ENCODE data around the gene LMOD3.

The LMOD3 gene

GRCh38 chr3:69088063-69088462 lies 34.3 kb downstream of the LMOD3 start:
- FAIRE-seq (peak; percentile 64), DNase-seq (ENCODE audit: insufficient read length, low spot score) (no peak)
- no peak for TF ChIP-seq PAX5 (IDR thresholded peaks at IDR 0.05; ENCODE audit: insufficient read depth, low read length, severe bottlenecking)
- TF ChIP-seq POLR2AphosphoS5 (IDR thresholded peaks at IDR 0.05; ENCODE audit: low read depth, low read length), result no peak
- TF ChIP-seq SPI1 (IDR thresholded peaks at IDR 0.05; ENCODE audit: low read depth, low read length), result no peak
- no peak for TF ChIP-seq POU2F2 (IDR thresholded peaks at IDR 0.05; ENCODE audit: low read depth, low read length)
- no peak for TF ChIP-seq POLR2A (IDR thresholded peaks at IDR 0.05; ENCODE audit: low read depth, low read length)
- TF ChIP-seq TAF1 (IDR thresholded peaks at IDR 0.05; ENCODE audit: low read depth, low read length), result no peak

GRCh38 chr3:69087030-69087791 lies 35.2 kb downstream of the LMOD3 start:
- no peak for TF ChIP-seq SPI1 (IDR thresholded peaks at IDR 0.05; ENCODE audit: low read depth, low read length)
- TF ChIP-seq POLR2AphosphoS5 (IDR thresholded peaks at IDR 0.05; ENCODE audit: low read depth, low read length), result no peak
- no peak for TF ChIP-seq TAF1 (IDR thresholded peaks at IDR 0.05; ENCODE audit: low read depth, low read length)
- no peak for TF ChIP-seq POLR2A (IDR thresholded peaks at IDR 0.05; ENCODE audit: low read depth, low read length)
- no peak for TF ChIP-seq POU2F2 (IDR thresholded peaks at IDR 0.05; ENCODE audit: low read depth, low read length)
- no peak for TF ChIP-seq PAX5 (IDR thresholded peaks at IDR 0.05; ENCODE audit: insufficient read depth, low read length, severe bottlenecking)
- FAIRE-seq (no peak), DNase-seq (ENCODE audit: insufficient read length, low spot score) (no peak)

GRCh38 chr3:69085833-69086722 lies 36.3 kb downstream of the LMOD3 start:
- DNase-seq (ENCODE audit: insufficient read length, low spot score) (no peak), FAIRE-seq (peak; percentile 80)
- TF ChIP-seq TAF1 (IDR thresholded peaks at IDR 0.05; ENCODE audit: low read depth, low read length), result no peak
- TF ChIP-seq PAX5 (IDR thresholded peaks at IDR 0.05; ENCODE audit: insufficient read depth, low read length, severe bottlenecking), result no peak
- no peak for TF ChIP-seq SPI1 (IDR thresholded peaks at IDR 0.05; ENCODE audit: low read depth, low read length)
- no peak for TF ChIP-seq POLR2A (IDR thresholded peaks at IDR 0.05; ENCODE audit: low read depth, low read length)

- TF ChIP-seq POLR2AphosphoS5 (IDR thresholded peaks at IDR 0.05; ENCODE audit: low read depth, low read length) (no peak), SPI1 (IDR thresholded peaks at IDR 0.05; ENCODE audit: low read depth, low read length) (no peak), POU2F2 (IDR thresholded peaks at IDR 0.05; ENCODE audit: low read depth, low read length) (no peak), POLR2A (IDR thresholded peaks at IDR 0.05; ENCODE audit: low read depth, low read length) (no peak), TAF1 (IDR thresholded peaks at IDR 0.05; ENCODE audit: low read depth, low read length) (no peak), PAX5 (IDR thresholded peaks at IDR 0.05; ENCODE audit: insufficient read depth, low read length, severe bottlenecking) (no peak)
- FAIRE-seq (no peak), DNase-seq (ENCODE audit: insufficient read length, low spot score) (no peak)
These were observed 37.1 kb downstream of the LMOD3 start for GRCh38 chr3:69085168-69085832.

GRCh38 chr3:69084326-69085167 lies 37.8 kb downstream of the LMOD3 start, which contains the start of gene ARL6IP5:
Gene ARL6IP5 (plus strand): TSS chr3:69084937. CDS start chr3:69085048, 111 bp downstream.
- TF ChIP-seq TAF1 (IDR thresholded peaks at IDR 0.05; ENCODE audit: low read depth, low read length) (peak; percentile 58; the same call in 1 of the 2 replicates), POLR2AphosphoS5 (IDR thresholded peaks at IDR 0.05; ENCODE audit: low read depth, low read length) (0 out of 2 replicates have a peak, but pooled peaks have one; percentile 36), PAX5 (IDR thresholded peaks at IDR 0.05; ENCODE audit: insufficient read depth, low read length, severe bottlenecking) (no peak), POLR2A (IDR thresholded peaks at IDR 0.05; ENCODE audit: low read depth, low read length) (0 out of 2 replicates have a peak, but pooled peaks have one; percentile 47), SPI1 (IDR thresholded peaks at IDR 0.05; ENCODE audit: low read depth, low read length) (peak; percentile 49), POU2F2 (IDR thresholded peaks at IDR 0.05; ENCODE audit: low read depth, low read length) (peak; percentile 77; the same call in 1 of the 2 replicates)
- no peak for DNase-seq (ENCODE audit: insufficient read length, low spot score)
- FAIRE-seq, result peak; percentile 85

- DNase-seq (ENCODE audit: insufficient read length, low spot score) (no peak), FAIRE-seq (peak; percentile 69)
- TF ChIP-seq POLR2A (IDR thresholded peaks at IDR 0.05; ENCODE audit: low read depth, low read length), result peak; percentile 34; the same call in 1 of the 2 replicates
- TF ChIP-seq POU2F2 (IDR thresholded peaks at IDR 0.05; ENCODE audit: low read depth, low read length), result peak; percentile 60; the same call in 1 of the 2 replicates
- TF ChIP-seq SPI1 (IDR thresholded peaks at IDR 0.05; ENCODE audit: low read depth, low read length), result peak; percentile 54
- TF ChIP-seq POLR2AphosphoS5 (IDR thresholded peaks at IDR 0.05; ENCODE audit: low read depth, low read length), result peak; percentile 60; the same call in 1 of the 2 replicates
- no peak for TF ChIP-seq PAX5 (IDR thresholded peaks at IDR 0.05; ENCODE audit: insufficient read depth, low read length, severe bottlenecking)
- TF ChIP-seq TAF1 (IDR thresholded peaks at IDR 0.05; ENCODE audit: low read depth, low read length), result peak; percentile 29; the same call in 1 of the 2 replicates
These were observed 39.6 kb downstream of the LMOD3 start for GRCh38 chr3:69082805-69083204.

GRCh38 chr3:69082361-69082760 lies 40.0 kb downstream of the LMOD3 start:
- no peak for TF ChIP-seq SPI1 (IDR thresholded peaks at IDR 0.05; ENCODE audit: low read depth, low read length)
- TF ChIP-seq POU2F2 (IDR thresholded peaks at IDR 0.05; ENCODE audit: low read depth, low read length), result no peak
- TF ChIP-seq POLR2AphosphoS5 (IDR thresholded peaks at IDR 0.05; ENCODE audit: low read depth, low read length), result no peak
- no peak for TF ChIP-seq TAF1 (IDR thresholded peaks at IDR 0.05; ENCODE audit: low read depth, low read length)
- TF ChIP-seq PAX5 (IDR thresholded peaks at IDR 0.05; ENCODE audit: insufficient read depth, low read length, severe bottlenecking), result no peak
- TF ChIP-seq POLR2A (IDR thresholded peaks at IDR 0.05; ENCODE audit: low read depth, low read length), result no peak
- DNase-seq (ENCODE audit: insufficient read length, low spot score), result no peak
- FAIRE-seq, result no peak

All from GM12891 (cell line).